HG03039 (cell line): ENCODE results near the gene AAGAB.
A peak's percentile ranks its signal among the peaks of the same experiment; 100 is the strongest.
"Not testable (repeated sequence)": the region's sequence is repeated elsewhere in the genome, so short reads cannot be mapped to it uniquely, and the experiment has no call there.

Experiments used
- ATAC-seq: cut with Tn5 transposase; IDR thresholded peaks from one replicate; pipeline ENCODE4 v1.9.1; 2021; ENCODE audit warnings: mild to moderate bottlenecking, moderate library complexity; ENCODE audit not compliant: unreplicated experiment

Gene AAGAB, protein sequence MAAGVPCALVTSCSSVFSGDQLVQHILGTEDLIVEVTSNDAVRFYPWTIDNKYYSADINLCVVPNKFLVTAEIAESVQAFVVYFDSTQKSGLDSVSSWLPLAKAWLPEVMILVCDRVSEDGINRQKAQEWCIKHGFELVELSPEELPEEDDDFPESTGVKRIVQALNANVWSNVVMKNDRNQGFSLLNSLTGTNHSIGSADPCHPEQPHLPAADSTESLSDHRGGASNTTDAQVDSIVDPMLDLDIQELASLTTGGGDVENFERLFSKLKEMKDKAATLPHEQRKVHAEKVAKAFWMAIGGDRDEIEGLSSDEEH

DNA sequence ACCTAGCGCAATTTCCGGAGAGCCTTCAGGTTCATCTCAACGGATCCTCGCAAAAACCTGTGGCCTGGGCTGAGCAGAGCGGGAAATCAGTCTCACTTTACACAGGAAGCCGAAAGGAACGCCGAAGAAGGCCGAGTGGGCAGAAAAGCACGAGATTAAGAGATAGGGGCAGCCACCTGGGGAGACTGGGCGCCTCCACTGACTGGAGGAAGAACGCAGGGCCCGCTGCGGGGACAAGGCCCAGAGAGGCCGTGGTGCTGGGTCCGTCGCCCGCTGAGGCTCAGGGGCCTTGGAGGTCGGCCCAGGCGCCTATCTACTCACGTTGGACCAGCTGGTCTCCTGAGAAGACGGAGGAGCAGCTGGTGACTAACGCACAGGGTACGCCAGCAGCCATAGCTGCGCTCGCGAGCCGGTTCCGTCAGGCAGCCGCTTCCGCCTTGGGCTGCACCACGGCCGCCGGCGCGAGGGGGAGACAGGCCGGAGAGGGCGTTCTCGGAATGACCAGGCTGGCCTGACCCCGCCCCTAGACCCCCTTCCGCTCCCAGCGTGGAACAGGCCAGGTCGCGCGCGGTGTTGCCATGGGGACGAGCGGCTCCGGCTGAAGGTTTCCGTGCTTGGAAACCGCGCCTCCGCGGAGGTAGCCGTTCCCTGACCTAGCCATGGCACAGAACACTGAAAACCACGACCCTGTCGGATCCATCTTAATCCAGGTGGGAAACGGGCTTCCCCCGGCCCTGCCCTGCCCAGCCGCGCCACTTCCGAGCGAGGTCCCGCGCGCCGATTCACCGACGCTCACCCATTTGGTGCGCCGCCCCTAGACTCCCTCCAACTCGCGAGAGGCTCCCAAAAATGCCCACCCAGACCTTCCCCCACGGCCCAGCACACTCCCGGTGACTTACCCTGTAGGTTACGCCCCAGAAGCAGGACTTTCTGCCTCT lies at the start of gene AAGAB, which contains the start of gene IQCH:
Gene AAGAB (minus strand): TSS at position 424 of the 938 bp plus-strand sequence. CDS start 30 bp downstream, at position 394.
Gene IQCH (plus strand): TSS at position 549 of the 938 bp plus-strand sequence. CDS start 111 bp downstream, at position 660.
- peak; percentile 94 for ATAC-seq

DNA sequence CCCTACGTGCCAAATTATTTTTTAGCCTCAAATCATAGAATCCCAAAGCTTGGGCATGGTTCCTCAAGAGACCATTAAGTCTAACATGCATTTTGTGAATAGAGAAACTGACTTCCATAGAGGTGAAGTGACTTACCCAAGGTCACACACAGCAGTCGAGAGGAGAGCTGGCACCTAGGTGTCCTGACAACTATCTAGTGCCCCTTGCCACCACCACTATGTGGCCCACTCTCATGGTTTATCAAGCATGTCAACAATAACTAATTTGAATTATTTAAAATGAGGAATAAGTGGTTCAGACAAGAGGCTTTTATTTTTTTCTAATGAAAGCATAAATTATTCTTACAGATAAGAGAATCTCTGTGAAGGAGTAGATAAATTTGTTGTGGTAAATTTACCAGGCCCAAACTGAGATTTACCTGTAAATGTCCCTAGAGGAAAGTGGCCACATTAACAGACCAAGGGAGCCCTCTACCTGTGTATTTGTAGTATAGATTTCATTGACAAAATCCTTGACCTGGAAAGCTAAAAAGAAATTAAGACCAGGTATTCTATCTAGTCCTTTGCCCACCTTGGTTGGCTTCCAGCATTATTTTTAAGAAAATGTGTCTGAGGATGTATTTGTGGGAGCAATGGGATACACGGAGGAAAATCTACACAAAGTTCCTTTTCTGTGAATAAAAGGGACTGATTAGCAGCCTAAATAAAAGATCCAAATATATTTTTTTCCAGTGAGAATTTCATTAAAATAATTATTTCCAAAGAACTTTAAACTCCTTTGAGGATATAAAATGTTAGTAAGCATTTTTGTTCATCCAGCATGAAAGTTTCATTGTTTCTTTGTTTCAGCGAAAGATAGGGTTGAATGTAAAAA lies 49.3 kb upstream of the AAGAB start:
- ATAC-seq: no peak

DNA sequence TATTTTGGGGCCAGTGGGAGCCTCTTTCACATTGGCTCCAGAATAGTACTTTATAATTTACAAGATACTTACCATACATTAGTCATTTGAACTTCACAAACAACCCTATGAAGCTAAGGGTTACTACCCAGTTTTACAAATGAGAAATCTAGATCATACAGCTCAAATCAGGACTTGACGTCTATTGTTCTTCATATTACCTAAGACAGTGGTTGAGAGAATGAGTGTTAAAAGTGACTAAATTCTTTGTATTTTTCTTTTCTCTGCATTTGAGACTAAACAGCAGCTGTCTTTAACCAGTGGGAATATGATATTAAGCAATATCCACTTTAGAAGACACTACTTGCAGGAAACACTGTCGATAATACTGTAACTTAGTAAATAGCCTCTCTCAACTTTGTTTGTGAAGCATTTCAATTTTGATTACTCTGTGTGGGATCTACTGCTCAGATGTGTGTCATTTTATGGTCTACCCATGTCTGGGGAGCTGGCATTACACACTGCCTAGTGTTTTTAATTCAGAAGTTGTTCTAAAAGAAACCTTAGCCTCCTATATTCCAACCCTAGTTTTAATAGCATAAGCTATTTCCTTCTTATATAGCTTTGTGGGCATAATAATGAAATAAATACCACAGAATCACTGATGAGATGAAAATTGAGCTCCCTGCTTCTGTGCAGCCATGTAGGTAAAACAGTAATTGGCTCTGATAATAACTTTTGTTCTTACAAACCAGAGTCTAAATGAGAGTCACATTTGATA lies 46.0 kb upstream of the AAGAB start:
- ATAC-seq: no peak

DNA sequence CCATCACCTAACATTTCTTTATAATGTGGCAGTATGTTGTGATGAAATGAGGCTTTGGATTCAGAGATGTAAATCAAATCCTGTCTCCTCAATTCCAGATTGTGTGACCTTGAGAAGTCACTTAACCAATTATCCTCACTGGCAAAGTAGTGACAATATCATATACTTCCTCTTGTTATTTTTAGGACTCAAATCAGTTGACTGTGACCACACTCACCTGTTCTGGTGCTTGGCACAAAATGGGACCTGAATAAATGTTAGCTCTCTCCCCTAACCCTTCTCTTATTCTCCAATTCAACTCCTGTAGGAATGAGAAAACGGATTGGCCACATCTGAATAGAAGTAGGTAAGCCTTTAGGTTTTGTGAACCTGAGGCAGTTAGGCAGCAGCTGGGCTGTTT lies 42.2 kb upstream of the AAGAB start:
- ATAC-seq: no peak

DNA sequence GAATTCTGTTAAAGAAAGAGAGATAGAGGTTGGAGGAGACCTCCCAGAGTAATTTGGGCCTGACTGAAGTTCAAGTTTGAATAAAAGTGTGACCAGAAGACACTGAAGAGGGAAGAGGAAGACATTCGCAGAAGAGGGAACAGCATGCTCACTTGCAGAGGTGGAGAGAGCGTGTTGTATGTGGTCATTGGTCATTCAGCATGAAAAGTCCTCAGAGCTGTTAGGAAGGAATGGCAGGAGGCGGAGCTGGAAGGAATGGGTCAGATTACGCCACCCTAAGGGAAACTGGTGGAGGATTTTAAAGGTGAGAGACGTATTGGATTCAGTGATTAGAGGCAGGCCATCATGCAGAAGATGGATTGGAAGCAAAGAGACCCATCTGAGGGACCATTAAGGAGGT lies 41.7 kb upstream of the AAGAB start:
- ATAC-seq: no peak

DNA sequence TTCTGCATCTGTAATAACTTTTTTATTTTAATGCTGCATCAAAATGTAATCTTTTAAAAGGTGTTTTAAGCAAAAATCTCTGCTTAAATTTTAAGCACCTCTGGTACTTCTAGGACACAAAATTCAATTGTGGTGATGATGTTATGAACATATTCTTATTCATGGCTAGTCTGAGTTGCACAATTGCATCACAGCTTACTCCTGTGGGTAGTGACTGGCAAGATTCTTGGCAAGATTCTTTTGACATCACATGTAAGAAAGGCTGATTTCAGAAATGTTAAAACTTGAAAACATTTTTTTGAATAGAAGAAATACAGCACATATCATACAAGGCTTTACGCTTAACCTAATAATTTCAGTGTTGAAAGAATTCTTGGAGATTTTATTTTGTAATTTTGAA lies 35.9 kb upstream of the AAGAB start:
- ATAC-seq: no peak

DNA sequence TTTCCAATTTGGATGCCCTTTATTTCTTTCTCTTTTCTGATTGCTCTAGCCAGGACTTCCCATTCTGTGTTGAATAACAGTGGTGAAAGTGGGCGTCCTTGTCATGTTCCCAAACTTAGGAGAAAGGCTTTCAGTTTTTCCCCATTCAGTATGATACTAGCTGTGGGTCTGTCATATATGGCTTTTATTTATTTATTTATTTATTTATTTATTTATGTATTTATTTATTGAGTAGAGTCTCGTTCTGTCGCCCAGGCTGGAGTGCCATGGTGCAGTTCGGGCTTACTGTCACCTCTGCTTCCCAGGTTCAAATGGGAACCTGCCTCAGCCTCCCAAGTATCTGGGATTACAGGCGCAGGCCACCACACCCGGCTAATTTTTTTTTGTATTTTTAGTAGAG lies 31.9 kb upstream of the AAGAB start:
- not testable (repeated sequence) for ATAC-seq

DNA sequence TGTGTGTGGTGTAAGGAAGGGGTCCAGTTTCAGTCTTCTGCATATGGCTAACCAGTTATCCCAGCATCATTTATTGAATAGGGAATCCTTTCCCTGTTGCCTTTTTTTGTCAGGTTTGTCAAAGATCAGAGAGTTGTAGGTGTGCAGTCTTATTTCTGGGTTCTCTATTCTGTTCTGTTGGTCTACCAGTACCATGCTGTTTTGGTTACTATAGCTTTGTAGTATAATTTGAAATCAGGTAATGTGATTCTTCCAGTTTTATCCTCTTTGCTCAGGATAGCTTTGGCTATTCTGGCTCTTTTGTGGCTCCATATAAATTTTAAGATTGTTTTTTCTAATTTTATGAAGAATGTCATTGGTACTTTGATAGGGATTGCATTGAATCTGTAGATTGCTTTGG lies 31.2 kb upstream of the AAGAB start:
- not testable (repeated sequence) for ATAC-seq

DNA sequence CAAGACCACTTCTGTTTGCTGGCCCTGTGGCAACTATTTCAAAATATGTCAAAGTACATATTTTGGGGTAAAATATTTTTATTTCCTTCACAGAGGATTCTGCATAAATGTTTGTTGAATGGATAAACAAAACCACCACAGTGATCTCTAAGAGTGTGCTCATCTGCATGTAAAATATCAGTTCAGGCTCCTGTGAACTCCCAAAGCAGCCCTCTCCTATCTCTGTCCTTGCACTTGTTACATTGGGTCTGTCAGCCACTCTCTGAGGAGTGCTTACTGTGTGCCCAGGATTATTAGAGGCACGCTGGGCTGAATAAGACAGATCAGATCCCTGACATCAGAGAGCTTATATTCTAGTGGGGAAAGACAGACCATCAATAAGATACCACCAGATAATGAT lies 27.3 kb upstream of the AAGAB start:
- no peak for ATAC-seq

DNA sequence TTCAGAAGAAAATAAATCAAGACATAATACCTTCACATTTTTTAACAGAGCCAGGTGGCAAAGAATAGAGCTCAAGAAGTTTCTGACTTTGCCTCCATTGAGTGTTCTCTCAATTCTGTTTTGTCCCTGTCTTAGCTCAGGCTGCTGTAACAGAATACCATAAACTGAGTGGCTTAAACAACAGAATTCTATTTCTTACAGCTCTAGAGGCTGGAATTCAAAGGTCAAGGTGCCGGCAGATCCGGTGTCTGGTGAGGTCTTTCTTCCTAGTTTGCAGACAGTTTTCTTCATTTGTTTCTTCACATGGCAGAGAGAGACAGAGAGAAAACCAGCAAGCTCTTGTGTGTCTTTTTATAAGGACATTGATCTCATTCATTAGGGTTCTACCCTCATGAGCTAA lies 25.8 kb upstream of the AAGAB start:
- no peak for ATAC-seq

DNA sequence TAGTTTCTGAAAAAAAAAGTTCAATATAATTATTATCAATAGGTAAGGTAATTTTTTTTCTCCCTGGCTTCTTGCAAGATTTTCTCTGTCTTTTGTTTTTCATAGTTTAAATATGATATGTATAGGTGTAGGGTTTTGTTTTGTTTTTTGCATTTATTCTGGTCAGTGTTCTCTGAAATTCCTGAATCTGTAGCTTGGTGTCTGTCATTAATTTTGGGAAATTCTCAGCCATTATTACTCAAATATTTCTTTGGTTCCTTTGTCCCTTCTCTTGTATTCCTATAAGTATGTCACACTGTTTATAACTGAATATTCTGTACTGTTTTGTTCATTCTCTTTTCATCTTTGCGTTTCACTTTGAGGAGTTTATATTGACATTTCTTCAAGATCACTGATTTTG lies 22.2 kb upstream of the AAGAB start:
- no peak for ATAC-seq

DNA sequence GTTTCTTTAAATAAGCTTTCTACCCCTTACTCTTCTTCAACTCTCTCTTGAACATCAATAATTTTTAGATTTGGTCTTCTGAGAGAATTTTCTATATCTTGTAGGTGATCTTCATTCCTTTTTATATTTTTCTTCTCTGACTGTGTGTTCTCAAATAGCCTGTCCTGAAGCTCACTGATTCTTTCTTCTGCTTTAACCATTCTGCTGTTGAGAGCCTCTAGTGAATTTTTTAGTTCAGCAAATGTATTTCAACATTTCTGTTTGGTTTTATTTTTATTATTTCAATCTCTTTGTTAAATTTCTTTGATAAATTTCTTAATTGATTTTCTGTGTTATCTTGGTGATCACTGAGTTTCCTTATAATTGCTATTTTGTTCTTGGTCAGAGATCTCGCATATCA lies 19.8 kb upstream of the AAGAB start:
- ATAC-seq: no peak

DNA sequence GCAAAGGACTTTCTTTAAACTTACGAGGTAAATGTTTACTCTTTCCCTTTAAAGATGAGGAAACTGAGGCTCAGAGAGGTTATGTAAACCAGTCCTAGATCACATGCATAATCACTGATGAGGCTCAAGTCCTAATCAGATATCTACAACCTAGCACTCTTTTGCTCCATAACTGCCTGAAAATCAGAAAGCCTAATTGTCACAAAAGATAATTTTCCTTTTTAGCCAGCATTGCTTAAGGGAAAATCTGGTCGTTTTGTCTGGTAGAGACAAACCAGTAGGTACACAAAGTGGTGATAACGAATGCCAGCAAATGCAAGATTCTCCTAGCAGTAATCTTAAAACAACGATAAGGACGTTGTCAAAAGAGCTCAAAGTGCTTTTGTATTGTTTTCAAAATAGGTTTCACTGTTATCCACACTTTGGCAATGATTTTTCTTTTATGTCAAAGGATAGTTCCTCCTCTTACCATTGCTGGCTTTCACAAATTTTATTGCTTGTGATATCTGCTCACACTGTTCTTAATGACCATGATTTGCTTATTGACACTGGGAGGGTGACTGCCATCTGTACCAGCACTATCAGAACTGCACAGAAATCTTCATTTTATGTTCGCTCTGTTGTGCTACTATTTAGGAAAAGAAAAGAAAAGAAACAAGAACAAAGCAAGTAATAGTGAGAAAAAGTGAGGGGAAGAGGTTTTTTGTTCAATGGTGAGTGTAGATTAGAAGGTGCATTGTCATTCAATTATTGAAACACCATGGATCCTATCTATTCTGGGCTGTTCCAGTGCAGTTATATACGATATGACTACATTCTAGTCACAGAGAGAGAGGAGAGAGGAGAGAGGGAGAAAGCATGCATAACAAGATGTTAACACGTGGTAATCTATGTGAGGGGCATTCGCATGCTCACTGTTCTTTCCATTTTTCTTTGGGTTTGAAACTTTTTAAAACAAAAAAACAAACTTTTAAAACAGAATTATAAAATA lies 13.8 kb upstream of the AAGAB start:
- ATAC-seq: no peak

DNA sequence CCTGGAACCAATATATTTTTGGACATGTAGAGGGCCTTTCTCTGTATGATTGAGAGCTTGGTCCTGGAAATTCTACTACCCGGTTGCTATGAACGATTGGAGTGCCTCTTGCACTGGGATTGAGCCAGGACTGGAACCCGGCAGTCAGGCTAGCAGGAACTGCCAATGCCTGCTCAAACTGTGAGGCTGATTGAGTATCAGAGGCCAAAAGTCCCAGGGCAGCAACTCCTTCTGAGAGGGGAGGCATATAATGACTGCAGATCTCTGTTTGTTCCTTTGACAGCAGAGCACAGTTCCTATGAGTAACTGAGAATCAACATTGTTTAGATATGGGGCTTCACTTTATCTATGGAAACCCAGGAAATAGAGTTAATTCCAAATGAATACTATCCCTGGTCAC lies 13.0 kb upstream of the AAGAB start:
- no peak for ATAC-seq

DNA sequence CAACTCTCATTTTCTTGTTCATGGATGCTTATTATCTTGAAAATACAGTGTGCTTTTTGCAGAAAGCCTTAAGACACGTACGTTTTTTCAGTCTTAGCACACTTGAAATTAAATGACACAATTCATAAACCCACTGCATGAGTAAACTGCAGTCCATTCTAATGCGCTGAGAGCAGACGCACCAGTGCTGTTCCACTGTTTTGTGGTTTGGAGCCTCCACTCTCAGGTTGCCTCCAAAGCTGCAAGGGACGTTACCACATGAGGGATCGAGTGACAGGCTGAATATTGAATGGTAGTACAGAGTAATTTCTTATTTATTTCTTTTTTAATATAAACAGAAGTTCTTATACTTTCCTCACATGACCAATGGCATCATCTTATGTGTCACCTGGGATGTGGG lies 12.4 kb upstream of the AAGAB start:
- ATAC-seq: no peak

DNA sequence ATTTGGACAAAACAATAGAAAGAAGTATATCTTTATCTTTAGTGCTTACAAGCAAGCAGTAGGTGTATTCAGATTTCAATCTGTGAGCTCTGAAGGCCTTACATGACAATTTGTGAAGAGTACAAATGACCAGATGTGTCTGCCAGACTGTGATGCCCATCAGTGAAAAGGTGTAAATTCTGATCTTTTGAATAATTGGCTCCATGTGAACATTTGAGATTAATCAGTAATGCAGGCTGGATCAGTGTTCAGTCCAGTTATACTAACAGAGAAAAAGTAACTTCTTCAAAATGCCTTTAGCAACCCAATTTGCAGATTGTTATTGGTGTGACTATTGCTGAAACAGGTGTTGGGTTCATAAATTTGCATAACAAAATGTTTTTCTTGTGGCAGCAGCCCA lies 5.3 kb upstream of the AAGAB start:
- no peak for ATAC-seq

DNA sequence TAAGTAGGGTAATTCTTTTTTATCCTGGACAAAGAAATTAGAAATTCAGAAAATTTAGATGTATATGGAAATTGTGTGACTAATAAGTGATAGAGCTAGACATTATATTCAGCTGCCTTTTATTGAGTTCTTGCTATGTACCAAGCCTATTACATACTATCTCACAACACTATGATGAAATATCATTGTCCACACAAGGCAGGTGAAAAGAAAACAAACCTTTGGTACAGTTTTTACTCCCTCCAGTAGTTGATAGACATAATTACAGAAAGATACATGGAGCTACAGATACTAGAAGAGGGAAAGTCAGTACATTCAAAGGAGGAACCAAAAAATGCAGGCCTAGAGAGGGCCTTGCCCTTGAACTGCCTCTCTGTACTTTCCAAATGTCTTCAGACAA lies 4.9 kb upstream of the AAGAB start:
- no peak for ATAC-seq

DNA sequence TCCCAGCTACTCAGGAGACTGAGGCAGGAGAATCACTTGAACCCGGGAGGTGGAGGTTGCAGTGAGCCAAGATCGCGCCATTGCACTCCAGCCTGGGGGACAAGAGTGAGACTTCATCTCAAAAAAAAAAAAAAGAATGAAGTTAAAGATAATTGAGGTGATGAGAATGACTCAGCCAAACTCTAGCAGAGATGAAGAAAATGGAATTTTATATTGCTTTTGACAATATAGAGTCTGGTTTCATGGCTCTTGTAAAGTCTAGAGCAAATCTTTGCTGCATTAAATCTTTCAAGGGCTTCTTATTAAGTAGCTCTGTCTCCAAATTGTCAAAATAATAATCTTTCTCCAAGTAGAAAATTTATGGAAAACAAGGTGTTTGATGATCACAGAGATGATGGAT lies 4.0 kb upstream of the AAGAB start:
- not testable (repeated sequence) for ATAC-seq

DNA sequence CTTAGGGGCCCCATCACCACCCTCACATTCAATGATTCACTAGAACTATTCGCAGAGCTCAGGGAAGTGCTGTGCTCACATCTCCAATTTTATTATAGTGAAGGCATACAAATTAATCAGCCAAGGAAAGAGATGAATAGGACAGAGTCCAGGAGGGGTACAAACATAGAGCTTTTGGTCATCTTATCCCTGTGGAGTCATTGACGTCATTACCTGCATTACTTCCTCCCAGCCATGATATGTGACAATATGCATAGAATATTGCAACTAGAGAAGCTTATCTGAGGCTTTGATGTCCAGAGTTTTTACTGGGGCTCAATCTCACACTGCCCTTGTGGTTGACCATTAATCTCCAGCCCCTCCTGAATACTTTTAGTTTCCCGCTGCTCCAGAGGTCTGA lies 1.6 kb upstream of the AAGAB start:
- ATAC-seq: no peak
